Measurements from ENCODE around the gene ELSPBP1. TPM values are rescaled to one million over a fixed set of nuclear protein-coding genes. Genes with fewer than 3 reads are reported as not detected.

Gene ELSPBP1
- total and polyA plus RNA-seq, 2 donors (not counting 1 experiment from before 2014, with no cell fraction given) = not detected

DNA sequence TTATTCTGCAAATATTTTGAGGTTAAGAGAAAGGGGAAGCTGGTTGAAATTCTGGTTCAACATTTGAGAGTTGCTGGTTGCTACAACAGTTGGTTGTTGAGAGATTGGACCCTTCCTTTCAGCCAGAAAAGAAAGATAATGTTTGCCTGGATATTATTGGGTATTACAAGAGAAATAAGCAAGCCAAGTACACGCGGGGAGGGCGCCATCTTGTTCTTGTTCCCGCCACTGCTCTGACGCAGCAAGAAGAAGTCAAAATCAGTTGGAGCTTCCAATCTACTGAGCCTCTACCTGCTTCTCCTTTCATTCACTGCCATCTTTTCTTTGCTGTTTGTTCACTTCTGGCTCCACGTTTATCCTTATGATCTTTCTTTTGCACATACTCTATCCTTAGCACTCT lies 20.9 kb upstream of the ELSPBP1 start:
- Histone ChIP-seq H3K36me3 (ENCODE audit: control insufficient read depth, insufficient read depth, low read length) (no peaks in the 10 kb centered on the region), H2AFZ (ENCODE audit: low read length) (no peak overlapping the region), H3K9me3 (ENCODE audit: control insufficient read depth, insufficient read depth, low read depth, low read length) (no peaks in the 10 kb centered on the region), H3K27me3 (ENCODE audit: control insufficient read depth, insufficient read depth, low read length) (no peaks in the 10 kb centered on the region), H4K20me1 (ENCODE audit: control insufficient read depth, extremely low read depth, insufficient read depth, low read length) (no peaks in the 10 kb centered on the region), H3K4me2 (ENCODE audit: extremely low read depth, insufficient read depth, low read length) (no peak overlapping the region), H3K4me1 (ENCODE audit: control insufficient read depth, extremely low read depth, insufficient read depth, low read length) (no peaks in the 10 kb centered on the region), H3K9ac (ENCODE audit: insufficient read depth, low read length) (no peak overlapping the region), H3K79me2 (ENCODE audit: control insufficient read depth, insufficient read depth, low read length) (no peaks in the 10 kb centered on the region), H3K4me3 (replicated peaks in 1 of 4; ENCODE audit: control extremely low read depth in 1 of 4, insufficient read depth in 1 of 4, low read depth in 3 of 4, low read length in 4 of 4) (no peak overlapping the region), H3K27ac (ENCODE audit: insufficient read depth, low read length) (no peak overlapping the region)
- TF ChIP-seq EZH2 (IDR thresholded peaks at IDR 0.05; ENCODE audit: low read length, missing control alignments) = no peak
- TF ChIP-seq, protein P1, sequence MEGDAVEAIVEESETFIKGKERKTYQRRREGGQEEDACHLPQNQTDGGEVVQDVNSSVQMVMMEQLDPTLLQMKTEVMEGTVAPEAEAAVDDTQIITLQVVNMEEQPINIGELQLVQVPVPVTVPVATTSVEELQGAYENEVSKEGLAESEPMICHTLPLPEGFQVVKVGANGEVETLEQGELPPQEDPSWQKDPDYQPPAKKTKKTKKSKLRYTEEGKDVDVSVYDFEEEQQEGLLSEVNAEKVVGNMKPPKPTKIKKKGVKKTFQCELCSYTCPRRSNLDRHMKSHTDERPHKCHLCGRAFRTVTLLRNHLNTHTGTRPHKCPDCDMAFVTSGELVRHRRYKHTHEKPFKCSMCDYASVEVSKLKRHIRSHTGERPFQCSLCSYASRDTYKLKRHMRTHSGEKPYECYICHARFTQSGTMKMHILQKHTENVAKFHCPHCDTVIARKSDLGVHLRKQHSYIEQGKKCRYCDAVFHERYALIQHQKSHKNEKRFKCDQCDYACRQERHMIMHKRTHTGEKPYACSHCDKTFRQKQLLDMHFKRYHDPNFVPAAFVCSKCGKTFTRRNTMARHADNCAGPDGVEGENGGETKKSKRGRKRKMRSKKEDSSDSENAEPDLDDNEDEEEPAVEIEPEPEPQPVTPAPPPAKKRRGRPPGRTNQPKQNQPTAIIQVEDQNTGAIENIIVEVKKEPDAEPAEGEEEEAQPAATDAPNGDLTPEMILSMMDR (conservative IDR thresholded peaks at IDR 0.05 in 1 of 2, IDR thresholded peaks at IDR 0.05 in 1 of 2; ENCODE audit: low read depth in 1 of 2, low read length in 2 of 2) = no peak
- DNase-seq (ENCODE audit: low read depth in 2 of 2) = no peak

DNA sequence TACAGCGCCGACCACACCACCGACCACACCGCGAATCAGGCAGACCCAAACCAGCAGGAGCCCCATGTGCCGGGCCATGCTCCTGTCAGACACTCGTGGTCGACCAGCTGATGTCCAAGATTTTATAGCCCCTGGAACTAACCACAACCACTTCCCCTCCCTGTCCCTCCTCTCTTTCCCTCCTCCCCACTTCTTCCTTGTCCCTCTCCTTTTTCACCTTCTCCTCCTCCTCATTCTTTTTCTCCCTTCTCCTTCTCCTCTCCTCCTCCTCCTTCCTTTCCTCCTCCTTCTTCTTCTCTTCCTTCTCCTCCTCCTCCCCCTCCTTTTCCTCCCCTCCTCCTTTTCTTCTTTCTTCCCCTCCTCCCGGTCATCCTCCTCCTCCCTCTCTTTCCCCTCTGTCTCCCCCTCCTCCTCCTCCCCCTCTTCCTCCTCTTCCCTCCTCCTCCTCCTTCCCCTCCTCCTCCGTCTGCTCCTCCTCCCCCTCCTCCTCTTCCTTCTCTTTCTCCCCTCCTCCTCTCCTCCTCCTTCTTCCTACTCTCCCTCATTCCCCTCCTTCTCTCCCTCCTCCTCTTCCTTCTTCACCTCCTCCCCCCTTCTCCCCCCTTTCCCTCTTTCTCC lies 3.1 kb upstream of the ELSPBP1 start:
- Histone ChIP-seq H3K4me2 (ENCODE audit: extremely low read depth, insufficient read depth, low read length) (no peak overlapping the region), H3K4me1 (ENCODE audit: control insufficient read depth, extremely low read depth, insufficient read depth, low read length) (no peaks in the 10 kb centered on the region), H4K20me1 (ENCODE audit: control insufficient read depth, extremely low read depth, insufficient read depth, low read length) (no peaks in the 10 kb centered on the region), H3K9ac (ENCODE audit: insufficient read depth, low read length) (no peak overlapping the region), H3K36me3 (ENCODE audit: control insufficient read depth, insufficient read depth, low read length) (no peaks in the 10 kb centered on the region), H3K27ac (ENCODE audit: insufficient read depth, low read length) (no peak overlapping the region), H3K27me3 (ENCODE audit: control insufficient read depth, insufficient read depth, low read length) (no peaks in the 10 kb centered on the region), H3K79me2 (ENCODE audit: control insufficient read depth, insufficient read depth, low read length) (no peaks in the 10 kb centered on the region), H2AFZ (ENCODE audit: low read length) (no peak overlapping the region), H3K4me3 (replicated peaks in 1 of 4; ENCODE audit: control extremely low read depth in 1 of 4, insufficient read depth in 1 of 4, low read depth in 3 of 4, low read length in 4 of 4) (no peak overlapping the region), H3K9me3 (ENCODE audit: control insufficient read depth, insufficient read depth, low read depth, low read length) (no peaks in the 10 kb centered on the region)
- DNase-seq (ENCODE audit: low read depth in 2 of 2) = no peak
- TF ChIP-seq, protein P1 (conservative IDR thresholded peaks at IDR 0.05 in 1 of 2, IDR thresholded peaks at IDR 0.05 in 1 of 2; ENCODE audit: low read depth in 1 of 2, low read length in 2 of 2) = no peak
- no peak for TF ChIP-seq EZH2 (IDR thresholded peaks at IDR 0.05; ENCODE audit: low read length, missing control alignments)

DNA sequence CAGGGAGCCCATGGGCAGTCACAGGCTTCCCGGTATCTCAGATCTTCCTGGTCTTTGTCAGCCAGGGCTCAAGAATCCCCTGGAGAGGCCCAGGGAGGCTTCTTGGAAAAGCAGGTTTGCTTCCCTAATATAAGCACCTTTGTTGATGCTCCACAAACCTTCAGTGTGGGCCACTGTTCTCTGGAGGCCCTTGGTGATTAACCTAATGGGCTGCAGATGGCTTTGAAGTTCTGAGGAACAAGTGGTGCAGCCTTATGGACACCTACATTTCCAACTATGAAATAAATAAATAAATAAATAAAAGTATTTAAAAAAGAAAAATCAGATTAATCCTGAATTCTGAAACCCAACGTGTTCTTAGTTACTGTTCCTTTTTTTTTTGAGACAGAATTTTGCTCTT lies 2.4 kb upstream of the ELSPBP1 start, which contains the start of gene BSPH1:
Gene BSPH1, minus strand, starts transcription at position 101 of the 400 bp plus-strand sequence. Its CDS starts 89 bp downstream, at position 12.
- no peak within 1 kb of the TSS for H3K4me3 ChIP-seq (replicated peaks in 1 of 4; ENCODE audit: control extremely low read depth in 1 of 4, insufficient read depth in 1 of 4, low read depth in 3 of 4, low read length in 4 of 4)
- H3K4me1 ChIP-seq (ENCODE audit: control insufficient read depth, extremely low read depth, insufficient read depth, low read length) = no peaks in the 10 kb centered on the region
- H3K79me2 ChIP-seq (ENCODE audit: control insufficient read depth, insufficient read depth, low read length) = no peaks in the 10 kb centered on the region
- no peaks in the 10 kb centered on the region for H3K27me3 ChIP-seq (ENCODE audit: control insufficient read depth, insufficient read depth, low read length)
- H3K36me3 ChIP-seq (ENCODE audit: control insufficient read depth, insufficient read depth, low read length) = no peaks in the 10 kb centered on the region
- no peak for DNase-seq (ENCODE audit: low read depth in 2 of 2)
- TF ChIP-seq EZH2 (IDR thresholded peaks at IDR 0.05; ENCODE audit: low read length, missing control alignments) = no peak
- TF ChIP-seq, protein P1 (conservative IDR thresholded peaks at IDR 0.05 in 1 of 2, IDR thresholded peaks at IDR 0.05 in 1 of 2; ENCODE audit: low read depth in 1 of 2, low read length in 2 of 2) = no peak
- H4K20me1 ChIP-seq (ENCODE audit: control insufficient read depth, extremely low read depth, insufficient read depth, low read length) = no peaks in the 10 kb centered on the region
- no peak within 1 kb of the TSS for H3K9ac ChIP-seq (ENCODE audit: insufficient read depth, low read length)
- H2AFZ ChIP-seq (ENCODE audit: low read length) = no peak within 1 kb of the TSS
- no peak within 1 kb of the TSS for H3K27ac ChIP-seq (ENCODE audit: insufficient read depth, low read length)
- H3K9me3 ChIP-seq (ENCODE audit: control insufficient read depth, insufficient read depth, low read depth, low read length) = no peaks in the 10 kb centered on the region
- H3K4me2 ChIP-seq (ENCODE audit: extremely low read depth, insufficient read depth, low read length) = no peak within 1 kb of the TSS

All from fibroblast of lung (primary cell).